GM12873 (cell line): ENCODE results near the gene CSTF3.

Source experiments
- CTCF ChIP-seq: IDR thresholded peaks from 2 replicates; pipeline ENCODE4 v1.5.1; 2012; ENCODE audit warnings: low read depth, mild to moderate bottlenecking, moderate library complexity, low read length, control low read depth; ENCODE audit not compliant: insufficient read depth; ENCODE audit errors: missing control alignments

Gene CSTF3

DNA sequence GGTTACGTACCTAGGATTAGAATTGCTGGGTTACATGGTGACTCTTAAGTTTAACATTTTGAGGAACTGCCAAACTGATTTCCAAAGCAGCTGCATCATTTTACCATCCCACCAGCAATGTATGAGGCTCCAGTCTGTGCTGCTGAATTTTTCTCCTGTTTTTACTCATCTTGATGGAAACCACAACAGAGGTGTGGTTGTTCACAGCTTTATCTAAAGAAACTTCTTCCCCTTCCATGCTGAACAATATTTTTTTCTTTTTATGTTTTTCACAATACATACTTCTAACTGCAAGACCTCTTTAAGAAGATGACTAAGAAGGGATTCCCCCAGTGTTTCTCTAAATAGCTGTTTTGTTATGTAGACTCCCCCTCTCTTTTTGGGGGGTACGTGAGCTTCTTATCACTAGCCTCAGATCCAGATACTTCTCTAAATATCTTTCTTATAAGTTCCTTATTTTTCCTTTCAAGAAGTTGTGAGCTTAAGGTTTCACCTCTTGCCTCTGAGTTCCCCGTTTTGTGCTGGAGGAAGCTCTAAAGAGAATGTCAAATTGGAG lies 97.9 kb downstream of the CSTF3 start:
- TF ChIP-seq CTCF = no peak

DNA sequence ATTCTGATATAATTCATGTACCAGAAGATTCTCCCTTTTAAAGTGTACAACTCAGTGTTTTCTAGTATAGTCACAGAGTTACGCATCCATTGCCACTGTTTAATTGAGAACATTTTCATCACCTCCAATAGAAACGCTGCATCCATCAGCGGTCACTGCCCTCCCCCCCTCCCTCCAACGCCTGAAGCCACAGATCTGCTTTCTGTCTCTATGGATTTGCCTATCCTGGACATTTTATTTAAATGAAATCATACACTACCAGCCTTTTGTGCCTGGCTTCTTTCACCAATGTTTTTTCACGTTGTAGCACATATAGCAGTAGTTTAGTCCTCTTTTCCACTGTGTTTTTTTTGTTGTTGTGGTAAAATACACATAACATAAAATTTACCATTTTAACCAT lies 99.1 kb downstream of the CSTF3 start:
- TF ChIP-seq CTCF = no peak

DNA sequence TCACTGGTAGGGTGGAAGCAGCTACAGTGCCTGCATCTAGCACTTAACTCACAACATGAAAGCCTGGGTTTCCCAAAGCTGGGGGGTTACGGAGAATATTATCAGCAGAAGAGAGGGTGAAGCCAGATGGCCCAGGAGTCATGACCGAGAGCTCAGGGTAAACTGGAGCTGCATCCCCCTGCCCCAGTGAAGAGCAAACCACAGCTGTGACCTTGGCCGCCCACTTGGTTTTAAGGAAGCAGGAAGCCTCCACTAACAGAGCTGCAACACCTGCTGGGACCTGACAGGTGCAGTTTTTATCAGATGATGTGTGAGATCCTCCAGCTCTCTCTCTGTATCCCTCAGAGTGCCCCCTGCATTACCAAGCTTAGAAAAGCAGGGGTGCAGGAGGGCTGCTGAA lies 101.0 kb downstream of the CSTF3 start:
- TF ChIP-seq CTCF = no peak

GRCh38 chr11:33059331-33060007 lies 101.8 kb downstream of the CSTF3 start:
- TF ChIP-seq CTCF = no peak

- no peak for TF ChIP-seq CTCF
Observed at GRCh38 chr11:33057284-33057683, 104.0 kb downstream of the CSTF3 start.

GRCh38 chr11:33055375-33055774 lies 105.9 kb downstream of the CSTF3 start:
- no peak for TF ChIP-seq CTCF

DNA sequence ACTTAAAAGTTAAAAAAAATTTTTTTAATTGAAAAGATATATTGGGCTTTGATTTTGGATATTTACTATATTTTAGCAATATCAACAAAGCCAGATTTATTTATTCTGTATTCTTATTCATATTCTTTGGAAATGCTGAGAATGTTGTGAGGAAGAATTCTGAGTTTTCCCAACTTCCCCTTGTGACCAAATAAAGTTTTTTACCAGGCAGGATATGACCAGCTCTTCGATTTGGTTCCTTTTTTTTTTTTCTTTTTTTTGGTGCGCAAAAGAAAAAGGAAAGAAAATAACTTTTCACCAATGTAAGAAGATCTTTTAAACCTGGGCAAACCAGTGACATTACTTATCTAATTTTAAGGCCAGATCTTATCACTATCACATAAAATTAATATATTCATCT lies 109.0 kb downstream of the CSTF3 start:
- no peak for TF ChIP-seq CTCF
